Activated T-helper 9 cell treated with anti-CD3 and anti-CD28 coated beads, Interleukin-2, amount 50 U/mL, for 16 hours (primary cell): Measurements from ENCODE around the gene INTS4.
"Not testable (repeated sequence)": the region's sequence is repeated elsewhere in the genome, so short reads cannot be mapped to it uniquely, and the experiment has no call there.

Experiments used
- DNase-seq: peaks from one replicate; pipeline ENCODE4 v3.0.0-alpha.2; 2020; ENCODE audit warnings: low read depth

Gene INTS4

DNA sequence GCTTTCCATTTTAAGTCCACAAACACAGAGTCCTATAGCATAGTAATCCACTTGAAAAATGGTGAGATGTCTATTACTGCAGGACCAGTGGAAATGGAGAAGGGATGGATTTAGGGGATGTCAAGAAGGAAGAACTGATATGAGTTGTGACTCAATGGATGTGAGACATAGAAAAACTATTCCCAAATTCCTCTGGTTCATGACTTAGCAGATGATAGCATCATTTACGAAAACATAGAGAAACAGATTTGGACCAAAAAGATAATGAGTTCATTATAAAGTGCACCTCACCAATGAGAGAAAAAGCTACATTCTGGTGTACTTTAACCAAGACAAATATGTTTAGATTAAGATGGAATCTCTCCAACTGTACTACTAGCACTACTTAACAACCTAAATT is 51.2 kb downstream of the INTS4 start:
- DNase-seq, result not testable (repeated sequence)

DNA sequence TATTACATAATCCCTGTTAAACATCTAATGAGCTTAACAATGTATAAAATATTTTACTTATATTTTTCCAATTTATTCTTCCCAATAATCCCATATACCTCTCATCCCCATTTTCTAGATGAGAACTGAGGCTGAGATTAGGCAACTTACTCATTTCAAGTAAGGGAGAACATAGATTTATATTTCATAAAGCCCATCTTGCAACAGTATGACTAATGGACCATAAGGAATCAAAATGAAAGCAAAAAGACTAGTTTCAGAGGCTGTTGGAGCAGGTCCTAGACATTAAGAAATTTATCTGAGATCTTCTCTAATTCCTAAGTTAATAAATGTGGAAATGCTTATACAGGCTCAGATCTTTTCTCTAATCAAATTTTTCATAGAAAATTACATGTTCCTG is 52.0 kb downstream of the INTS4 start:
- not testable (repeated sequence) for DNase-seq

DNA sequence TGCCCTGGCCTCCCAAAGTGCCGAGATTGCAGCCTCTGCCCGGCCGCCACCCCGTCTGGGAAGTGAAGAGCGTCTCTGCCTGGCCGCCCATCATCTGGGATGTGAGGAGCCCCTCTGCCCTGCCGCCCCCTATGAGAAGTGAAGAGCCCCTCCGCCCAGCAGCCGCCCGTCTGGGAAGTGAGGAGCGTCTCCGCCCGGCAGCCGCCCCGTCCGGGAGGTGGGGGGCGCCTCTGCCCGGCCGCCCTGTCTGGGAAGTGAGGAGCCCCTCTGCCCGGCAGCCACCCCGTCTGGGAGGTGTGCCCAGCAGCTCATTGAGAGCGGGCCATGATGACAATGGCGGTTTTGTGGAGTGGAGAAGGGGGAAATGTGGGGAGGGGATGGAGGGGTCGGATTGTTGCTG is 60.9 kb downstream of the INTS4 start:
- DNase-seq, result not testable (repeated sequence)

DNA sequence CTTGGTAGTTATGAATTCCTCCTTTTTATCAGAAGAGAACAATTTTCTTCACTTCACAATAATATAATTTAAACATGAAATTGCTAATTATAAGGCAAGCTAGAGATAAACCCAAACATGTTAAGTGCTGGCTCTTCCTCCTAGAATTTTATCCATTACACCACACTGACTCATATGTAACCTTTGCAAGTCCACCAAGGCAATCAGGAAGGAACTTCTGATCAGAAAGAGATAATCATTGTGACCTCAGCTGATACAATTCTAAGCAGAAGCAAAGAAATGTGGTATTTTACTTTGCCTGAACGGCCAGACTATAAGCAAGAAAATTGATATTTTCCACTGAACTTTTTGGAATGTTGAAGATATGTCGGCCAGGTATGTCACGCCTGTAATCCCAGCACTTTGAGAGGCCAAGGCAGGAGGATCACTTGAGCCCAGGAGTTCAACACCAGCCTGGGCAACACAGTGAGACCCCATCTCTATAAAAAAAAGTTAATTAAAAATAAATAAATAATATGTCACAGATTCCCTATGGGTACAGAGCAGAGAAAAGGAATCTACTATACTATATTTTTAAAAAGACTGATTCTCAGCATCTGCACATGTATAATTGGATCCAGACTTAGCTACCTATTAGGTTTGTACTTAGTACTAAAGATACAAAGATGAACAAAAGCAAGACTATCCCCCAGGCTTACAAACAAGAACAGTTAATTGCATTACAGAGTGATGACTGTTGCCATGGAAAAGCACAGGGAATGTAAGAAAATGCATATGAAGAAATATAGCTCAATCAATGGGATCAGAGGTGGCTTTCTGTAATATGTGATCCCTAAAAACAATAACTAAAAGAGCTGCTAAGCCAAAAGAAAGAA is 63.9 kb downstream of the INTS4 start:
- not testable (repeated sequence) for DNase-seq

DNA sequence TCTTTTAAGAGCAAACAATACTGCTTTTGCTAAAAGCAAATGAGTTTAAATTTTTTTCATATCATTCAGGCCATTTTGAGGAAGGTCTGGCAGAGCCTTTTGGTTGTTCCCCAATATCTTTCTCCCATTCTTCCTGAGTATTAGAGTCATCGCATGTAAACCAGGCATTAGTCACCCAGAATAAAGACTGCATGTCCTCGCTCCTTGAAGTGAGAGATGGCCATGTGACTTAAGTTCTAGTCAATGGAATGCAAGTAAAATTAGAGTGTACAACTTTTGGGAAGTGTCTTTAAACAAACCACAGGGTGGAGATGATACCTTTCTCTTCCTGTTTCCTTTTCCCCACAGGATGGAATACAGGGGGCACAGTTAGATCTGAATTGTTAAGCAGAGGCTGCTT is 76.8 kb downstream of the INTS4 start:
- DNase-seq, result not testable (repeated sequence)

DNA sequence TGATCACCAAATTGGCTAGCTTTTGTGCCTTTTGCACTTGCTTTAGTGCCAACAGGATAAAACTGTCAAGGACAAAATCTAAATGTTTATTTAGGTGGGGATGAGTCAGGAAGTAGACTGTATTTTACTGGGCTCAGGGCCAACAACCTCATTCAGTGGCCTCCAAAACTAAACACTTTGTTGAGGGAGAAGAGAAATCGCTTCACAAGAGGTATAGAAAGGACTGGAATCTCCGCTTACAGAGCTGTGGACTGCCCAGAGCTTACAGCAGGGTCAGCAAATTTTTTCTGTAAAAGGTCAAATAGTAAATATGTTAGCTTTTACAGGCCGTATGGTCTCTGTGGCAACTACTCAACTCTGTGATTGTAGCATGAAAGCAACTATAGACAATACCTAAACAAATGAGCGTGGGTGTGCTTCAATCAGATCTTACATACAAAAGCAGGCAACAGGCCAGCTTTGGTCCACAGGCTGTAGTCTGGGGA is 80.1 kb downstream of the INTS4 start:
- not testable (repeated sequence) for DNase-seq

DNA sequence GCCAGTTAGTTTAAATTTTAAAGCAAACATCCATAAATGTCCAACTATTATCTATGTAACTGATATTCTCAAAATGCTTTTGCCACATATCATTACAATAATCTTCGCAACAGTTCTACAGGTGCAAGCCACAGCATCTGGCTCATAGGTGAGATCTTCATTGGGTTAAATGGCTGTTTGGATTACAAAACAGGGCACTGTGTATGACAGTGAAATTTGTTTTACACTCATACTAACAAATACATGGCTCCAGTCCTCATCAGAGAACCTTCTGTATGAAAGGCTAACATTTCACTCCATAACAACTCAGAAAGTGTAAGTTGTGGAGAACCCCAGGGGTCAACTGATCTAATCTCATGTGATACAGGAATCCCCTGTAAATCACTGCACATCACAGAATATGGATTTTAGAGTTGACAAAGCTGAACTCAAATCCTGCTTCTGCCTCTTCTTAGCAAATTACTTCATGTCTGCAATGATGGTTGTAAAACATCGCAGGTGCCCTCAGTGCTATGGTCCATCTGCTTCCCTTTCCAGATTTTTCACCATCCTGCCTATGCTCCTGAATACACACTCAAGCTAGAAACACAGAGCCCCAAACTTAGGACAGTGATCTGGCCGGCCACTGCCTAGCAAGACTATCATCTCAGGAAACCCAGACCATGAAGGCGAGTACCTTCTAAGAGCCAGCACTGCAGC is 80.7 kb downstream of the INTS4 start:
- DNase-seq, result not testable (repeated sequence)

DNA sequence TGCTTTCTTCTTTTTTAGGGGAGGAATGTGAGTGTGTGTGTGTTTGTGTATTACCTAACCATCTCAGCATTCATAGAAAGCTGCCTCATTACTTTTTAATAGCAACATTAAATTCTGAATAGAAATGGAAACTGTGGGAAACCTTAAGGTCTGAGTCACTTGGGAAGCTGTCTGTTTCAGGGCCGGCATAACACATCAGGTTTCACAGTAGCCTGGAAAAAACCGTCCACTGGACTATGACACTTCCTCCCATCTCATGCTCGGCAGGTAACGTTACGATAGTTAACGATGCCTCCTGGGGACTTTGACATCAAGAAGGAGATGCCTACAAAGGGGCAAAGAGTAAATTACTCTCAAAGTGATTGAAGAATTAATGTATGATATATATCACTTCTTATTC is 83.6 kb downstream of the INTS4 start:
- not testable (repeated sequence) for DNase-seq

DNA sequence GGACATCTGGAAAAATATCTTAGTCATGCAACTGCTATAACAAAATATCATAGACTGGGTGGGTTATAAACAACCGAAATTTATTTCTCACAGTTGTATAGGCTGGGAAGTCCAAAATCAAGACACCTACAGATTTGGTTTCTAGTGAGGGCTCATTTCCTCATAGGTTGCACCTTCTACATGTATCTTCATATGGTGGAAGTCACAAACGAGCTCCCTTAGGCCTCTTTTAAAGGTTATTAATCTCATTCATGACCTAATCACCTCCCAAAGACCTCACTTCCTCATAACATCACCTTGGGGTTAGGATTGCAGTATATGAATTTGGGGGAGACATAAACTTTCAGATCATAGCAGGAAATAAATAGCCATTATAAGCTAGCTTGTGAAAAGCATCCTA is 85.2 kb downstream of the INTS4 start:
- no peak for DNase-seq

DNA sequence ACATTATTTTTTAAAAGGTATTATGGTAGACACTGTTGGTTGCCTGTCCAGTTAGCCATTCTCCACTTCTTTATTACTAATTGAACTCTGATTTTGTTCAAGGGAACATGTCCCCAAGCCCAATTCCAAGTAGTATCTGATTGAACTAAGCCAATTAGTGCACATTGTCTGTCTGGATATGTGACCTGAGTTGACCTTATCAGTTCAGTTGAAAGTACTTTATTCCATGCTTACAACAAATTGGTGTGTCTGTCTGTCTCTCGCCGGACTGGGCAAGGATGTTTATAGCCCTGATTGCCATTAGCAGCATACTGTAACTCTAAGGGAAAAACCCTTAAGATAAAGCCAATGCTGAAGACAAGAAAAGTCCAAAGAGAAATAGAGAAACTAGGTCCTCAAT is 85.6 kb downstream of the INTS4 start:
- DNase-seq, result no peak

DNA sequence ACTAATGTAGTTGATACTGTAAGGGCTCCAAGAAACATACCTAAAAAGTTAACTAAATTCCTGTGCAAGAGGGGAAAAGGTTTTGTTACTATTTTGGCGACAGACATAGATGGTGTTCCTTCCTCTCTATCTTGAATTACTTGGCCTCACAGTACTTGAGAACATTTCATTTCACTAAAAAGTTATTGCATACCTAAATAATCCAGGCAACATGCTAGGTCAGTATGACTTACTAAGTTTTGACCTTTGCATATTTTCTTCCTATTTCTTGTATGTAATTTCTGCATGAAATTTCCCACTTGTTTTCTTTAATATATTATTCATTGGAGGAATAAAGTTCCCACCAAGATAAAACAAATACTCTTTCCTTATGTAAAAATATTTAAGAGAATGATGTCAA is 99.5 kb downstream of the INTS4 start:
- DNase-seq, result not testable (repeated sequence)

DNA sequence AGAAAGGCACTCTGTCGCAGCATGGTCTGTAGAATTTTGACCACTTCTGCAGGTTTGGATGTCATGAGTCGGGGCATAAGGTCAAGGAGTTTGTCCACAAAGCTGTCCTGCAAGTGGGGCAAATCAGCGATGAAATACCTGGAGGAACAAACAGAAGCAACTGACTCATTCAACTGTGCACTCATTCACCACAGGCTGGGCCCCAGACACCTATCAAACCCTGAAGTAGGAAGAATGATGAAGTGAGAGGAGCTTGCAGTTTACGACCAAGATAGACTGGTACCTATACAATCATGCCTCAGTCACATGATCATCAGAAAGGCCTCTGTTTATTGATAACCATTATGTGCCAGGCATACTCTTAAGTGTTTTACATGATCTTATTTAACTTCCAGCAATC is 102.8 kb downstream of the INTS4 start:
- DNase-seq, result not testable (repeated sequence)

DNA sequence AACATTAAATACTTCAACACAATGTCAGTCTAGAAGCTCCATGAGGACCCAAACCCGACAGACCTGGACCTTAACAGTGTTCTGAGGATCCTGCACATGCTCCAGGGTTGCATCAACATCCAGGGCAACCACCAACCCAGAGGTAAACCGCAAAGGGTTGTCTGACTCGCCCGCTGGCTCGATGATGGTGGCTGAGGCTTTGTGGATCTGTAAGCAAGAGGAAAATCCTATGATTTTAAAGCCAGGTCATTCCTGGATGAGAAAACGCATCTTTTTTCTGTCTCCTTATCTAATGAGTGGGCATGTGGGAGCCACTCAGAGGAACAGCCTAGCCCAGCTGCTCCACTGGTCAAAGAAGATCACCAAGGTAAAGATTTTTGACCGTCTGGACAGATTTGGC is 103.2 kb downstream of the INTS4 start:
- DNase-seq, result not testable (repeated sequence)

DNA sequence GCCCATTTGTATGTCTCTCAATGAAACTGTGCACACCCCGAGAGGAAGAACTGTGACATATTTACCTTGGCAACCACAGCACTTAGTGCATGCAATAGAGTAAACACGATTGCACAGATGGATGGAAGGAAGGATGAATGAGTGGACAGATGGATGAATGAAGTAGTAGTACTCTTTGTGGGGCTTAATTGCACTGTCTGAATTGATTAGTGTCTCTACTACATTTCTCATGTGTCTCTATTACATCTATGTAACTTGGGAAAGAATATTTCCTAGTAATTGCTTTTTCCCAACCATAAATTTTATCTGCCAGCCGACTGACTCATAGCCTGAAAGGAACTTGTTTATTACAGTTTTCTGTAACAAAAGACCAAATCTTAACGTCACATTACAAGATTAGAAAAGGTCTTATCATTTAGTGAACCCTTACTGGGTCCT is 103.8 kb downstream of the INTS4 start:
- not testable (repeated sequence) for DNase-seq

DNA sequence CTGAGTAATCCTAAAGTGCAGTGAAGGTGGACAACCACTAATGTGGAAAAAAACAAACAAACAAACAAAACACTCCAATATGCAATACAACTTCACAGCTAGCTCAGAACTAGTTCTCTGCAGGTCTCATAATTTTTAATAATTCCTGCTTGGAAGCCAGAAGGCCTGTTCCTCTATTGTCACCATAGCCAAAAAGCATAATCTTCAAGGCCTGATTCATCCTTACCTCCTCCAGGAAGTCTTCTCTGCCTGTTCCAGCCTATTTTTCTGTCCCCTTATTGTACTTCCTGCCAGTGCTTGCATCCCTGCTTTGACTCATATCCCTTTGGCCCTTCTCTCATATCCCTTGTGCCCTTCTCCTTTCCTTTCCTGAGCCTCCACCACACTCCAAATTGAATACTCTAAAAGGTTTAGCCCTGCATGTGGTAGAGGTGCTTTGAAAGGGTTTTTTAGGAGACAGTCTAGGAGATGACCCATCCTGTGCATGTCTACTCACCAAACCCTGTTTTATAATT is 104.3 kb downstream of the INTS4 start:
- not testable (repeated sequence) for DNase-seq

DNA sequence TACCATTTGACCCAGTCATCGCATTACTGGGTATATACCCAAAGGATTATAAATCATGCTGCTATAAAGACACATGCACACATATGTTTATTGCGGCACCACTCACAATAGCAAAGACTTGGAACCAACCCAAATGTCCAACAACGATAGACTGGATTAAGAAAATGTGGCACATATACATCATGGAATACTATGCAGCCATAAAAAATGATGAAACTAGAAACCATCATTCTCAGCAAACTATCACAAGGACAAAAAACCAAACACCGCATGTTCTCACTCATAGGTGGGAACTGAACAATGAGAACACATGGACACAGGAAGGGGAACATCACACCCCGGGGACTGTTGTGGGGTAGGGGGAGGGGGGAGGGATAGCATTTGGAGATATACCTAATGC is 105.4 kb downstream of the INTS4 start:
- not testable (repeated sequence) for DNase-seq

DNA sequence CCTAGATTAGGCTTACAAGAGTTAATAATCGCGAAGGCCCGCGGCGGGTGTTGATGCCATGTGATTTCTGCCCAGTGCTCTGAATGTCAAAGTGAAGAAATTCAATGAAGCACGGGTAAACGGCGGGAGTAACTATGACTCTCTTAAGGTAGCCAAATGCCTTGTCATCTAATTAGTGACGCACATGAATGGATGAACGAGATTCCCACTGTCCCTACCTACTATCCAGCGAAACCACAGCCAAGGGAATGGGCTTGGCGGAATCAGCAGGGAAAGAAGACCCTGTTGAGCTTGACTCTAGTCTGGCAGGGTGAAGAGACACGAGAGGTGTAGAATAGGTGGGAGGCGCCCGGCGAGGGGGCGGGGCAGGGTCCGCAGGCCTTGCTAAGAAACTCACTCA is 108.1 kb downstream of the INTS4 start:
- no peak for DNase-seq

DNA sequence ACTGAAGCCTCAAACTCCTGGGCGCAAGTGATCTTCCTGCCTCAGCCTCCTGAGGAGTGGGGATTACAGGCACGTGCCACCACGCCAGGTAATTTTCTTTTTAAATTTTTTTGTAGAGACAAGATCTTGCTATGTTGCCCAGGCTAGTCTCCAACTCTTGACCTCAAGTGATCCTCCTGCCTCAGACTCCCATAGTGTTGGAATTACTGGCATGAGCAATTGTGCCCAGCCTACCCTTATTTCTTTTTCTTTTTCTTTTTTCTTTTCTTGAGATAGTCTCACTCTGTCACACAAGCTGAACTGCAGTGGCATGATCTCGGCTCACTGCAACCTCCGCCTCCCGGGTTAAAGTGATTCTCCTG is 109.7 kb downstream of the INTS4 start:
- no peak for DNase-seq

DNA sequence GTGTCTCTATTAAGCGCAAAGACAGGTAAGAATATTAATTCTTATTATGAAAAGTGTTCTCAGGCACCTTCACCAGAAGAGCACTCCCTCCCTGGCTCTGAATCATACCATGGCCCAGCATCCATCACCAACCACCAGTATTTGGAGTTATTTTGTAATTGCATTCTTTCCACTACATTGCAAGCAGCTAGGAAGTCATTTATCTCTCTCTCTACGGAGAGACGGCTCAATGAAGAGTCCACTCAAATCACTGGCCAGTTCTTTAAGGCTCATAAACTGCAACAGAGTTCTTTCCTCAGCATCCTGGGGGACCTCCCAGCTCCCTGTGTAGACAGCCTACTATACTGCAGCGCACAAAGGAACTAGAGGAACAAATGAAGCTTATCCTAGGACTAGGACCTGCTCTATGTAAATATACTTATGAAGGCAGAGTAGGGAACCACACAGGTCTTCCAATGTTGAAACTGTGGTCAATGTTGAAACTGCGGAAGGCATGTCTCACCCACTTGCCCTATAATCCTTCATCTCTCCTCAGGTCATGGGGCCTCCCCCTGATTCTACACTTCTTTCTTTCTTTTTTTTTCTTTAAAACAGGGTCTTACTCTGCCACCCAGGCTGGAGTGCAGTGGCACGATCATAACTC is 110.2 kb downstream of the INTS4 start:
- DNase-seq, result no peak

DNA sequence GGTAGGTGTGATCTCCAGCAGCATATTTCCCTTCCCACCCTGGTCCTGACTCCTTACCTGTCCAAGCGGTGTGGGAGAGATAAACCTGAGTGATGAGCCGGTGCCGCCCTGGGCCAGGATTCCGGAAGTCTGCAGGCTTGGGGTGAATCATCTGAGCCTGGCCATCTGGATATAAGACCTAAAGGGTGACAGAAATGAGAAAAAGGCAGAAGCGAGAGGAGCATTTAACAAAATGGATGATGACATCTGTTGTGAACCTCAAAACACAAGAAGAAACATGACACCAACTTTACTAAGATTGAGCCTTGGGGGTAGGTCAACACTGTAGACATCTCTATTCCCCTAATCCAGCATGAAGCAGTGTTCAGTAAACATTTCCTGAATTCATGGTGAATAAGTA is 110.7 kb downstream of the INTS4 start:
- no peak for DNase-seq

DNA sequence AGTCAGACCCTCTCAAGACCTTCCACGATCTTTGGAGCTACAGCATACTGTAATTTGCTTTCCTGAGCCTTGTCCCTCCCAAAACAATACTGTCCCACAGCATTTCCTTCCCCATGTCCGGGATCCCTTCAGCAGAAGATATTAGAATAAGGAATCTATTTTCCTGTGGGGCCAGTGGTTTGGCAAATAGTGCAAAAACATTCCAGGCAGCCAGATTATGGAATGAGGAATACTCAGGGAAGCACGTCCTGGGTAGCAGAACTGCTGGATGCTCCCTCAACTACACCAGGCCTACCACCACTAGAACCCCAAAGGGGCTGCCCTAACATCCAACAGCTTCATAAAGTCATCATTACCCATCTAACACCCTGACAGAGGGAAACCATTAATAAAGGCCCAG is 112.1 kb downstream of the INTS4 start:
- no peak for DNase-seq

DNA sequence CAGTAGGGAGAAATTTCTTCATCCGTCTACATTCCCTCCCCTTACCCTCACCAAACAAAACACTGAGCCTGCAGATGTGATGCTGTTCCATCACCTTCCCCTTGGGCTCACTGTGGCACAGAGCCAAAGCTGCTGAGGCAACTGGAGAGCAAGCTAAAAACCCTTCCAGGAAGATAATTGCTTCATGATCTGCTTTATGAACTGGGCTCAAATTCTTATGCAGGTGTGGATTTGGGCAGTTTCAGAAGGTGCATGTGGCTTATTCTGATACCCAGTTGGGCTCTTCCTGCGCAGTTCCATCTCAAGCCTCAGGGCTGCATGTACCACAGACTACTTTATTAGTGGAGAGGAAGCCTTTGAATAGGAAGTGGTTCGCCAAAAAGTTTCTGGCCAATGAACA is 115.2 kb downstream of the INTS4 start:
- no peak for DNase-seq
